Hepatocyte (in vitro differentiated cells): ENCODE results near the gene ISYNA1.

Experiments used
- EZH2 ChIP-seq: fragments of 200-600 bp; sonication (generic); IDR thresholded peaks from 2 replicates; pipeline ENCODE4 v1.6.1; 2016; ENCODE audit warnings: antibody characterized with exemption, mild to moderate bottlenecking, borderline replicate concordance
- TF ChIP-seq, protein P1 (sequence below): fragments of 200-600 bp; sonication (generic); IDR thresholded peaks from 2 replicates; pipeline ENCODE4 v1.5.1; 2016; ENCODE audit warnings: antibody characterized with exemption, mild to moderate bottlenecking; ENCODE audit not compliant: poor library complexity

- TF ChIP-seq, protein P1, sequence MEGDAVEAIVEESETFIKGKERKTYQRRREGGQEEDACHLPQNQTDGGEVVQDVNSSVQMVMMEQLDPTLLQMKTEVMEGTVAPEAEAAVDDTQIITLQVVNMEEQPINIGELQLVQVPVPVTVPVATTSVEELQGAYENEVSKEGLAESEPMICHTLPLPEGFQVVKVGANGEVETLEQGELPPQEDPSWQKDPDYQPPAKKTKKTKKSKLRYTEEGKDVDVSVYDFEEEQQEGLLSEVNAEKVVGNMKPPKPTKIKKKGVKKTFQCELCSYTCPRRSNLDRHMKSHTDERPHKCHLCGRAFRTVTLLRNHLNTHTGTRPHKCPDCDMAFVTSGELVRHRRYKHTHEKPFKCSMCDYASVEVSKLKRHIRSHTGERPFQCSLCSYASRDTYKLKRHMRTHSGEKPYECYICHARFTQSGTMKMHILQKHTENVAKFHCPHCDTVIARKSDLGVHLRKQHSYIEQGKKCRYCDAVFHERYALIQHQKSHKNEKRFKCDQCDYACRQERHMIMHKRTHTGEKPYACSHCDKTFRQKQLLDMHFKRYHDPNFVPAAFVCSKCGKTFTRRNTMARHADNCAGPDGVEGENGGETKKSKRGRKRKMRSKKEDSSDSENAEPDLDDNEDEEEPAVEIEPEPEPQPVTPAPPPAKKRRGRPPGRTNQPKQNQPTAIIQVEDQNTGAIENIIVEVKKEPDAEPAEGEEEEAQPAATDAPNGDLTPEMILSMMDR: no peak
- no peak for TF ChIP-seq EZH2
Measured at GRCh38 chr19:18452386-18452785, 14.5 kb upstream of the ISYNA1 start.
